HEK293 (cell line): ENCODE data around the gene TBC1D22A.

Experiments
- CTCF ChIP-seq: fragments of 450-650 bp; formaldehyde crosslinking; IDR thresholded peaks from 2 replicates; pipeline ENCODE4 v1.5.1; 2016; ENCODE audit warnings: missing biosample characterization, missing genetic modification characterization
- HOXC10 ChIP-seq: sonication (generic); formaldehyde crosslinking; IDR thresholded peaks from 2 replicates; pipeline ENCODE4 v1.8.1; 2023; ENCODE audit warnings: mild to moderate bottlenecking, missing genetic modification reagents
- SCRT1 ChIP-seq: fragments of 450-650 bp; formaldehyde crosslinking; IDR thresholded peaks from 2 replicates; pipeline ENCODE4 v1.5.1; 2016; ENCODE audit warnings: missing biosample characterization, missing genetic modification characterization, borderline replicate concordance
- ZNF121 ChIP-seq: fragments of 450-650 bp; formaldehyde crosslinking; IDR thresholded peaks from 2 replicates; pipeline ENCODE4 v1.5.1; 2016; ENCODE audit warnings: missing biosample characterization, missing genetic modification characterization
- ZNF266 ChIP-seq: fragments of 450-650 bp; formaldehyde crosslinking; IDR thresholded peaks from 2 replicates; pipeline ENCODE4 v1.5.1; 2016; ENCODE audit warnings: missing biosample characterization, missing genetic modification characterization, low read depth

- TF ChIP-seq CTCF (tag by site-specific recombination), result no peak
- TF ChIP-seq SCRT1 (tag by site-specific recombination), result no peak
- TF ChIP-seq HOXC10 (CRISPR knock-in tag), result no peak
- TF ChIP-seq ZNF121, result no peak
- TF ChIP-seq ZNF266 (tag by site-specific recombination), result no peak
These were observed 79.1 kb downstream of the TBC1D22A start for GRCh38 chr22:46841522-46841921.
